ENCODE data around the gene PPM1A. TPM values are rescaled to one million over a fixed set of nuclear protein-coding genes. Genes with fewer than 3 reads are reported as not detected.

PPM1A gene
- total and polyA plus RNA-seq, 2 experiments from 2014 or later: 29.8 to 34.1 TPM

GRCh38 chr14:60199321-60199720, 49.7 kb upstream of the PPM1A start (continued):
- TF ChIP-seq EZH2phosphoT487 (IDR thresholded peaks at IDR 0.05; ENCODE audit: unreplicated experiment) (no peak), ETS1 (IDR thresholded peaks at IDR 0.05) (no peak), STAT1 (IDR thresholded peaks at IDR 0.05; ENCODE audit: unreplicated experiment) (no peak), NANOG (IDR thresholded peaks at IDR 0.05; ENCODE audit: borderline replicate concordance) (no peak), POLR2AphosphoS5 (IDR thresholded peaks at IDR 0.05; ENCODE audit: low read depth) (no peak), CREB1 (CRISPR knock-in tag; IDR thresholded peaks at IDR 0.05; ENCODE audit: low read depth) (no peak), ZNF114 (CRISPR knock-in tag; IDR thresholded peaks at IDR 0.05) (no peak)

- peaks cover 6% of the 10 kb centered on the region for H3K9me3 Mint-ChIP-seq
- Histone ChIP-seq H3K4me2 (peak overlapping the region; percentile 70), H4K20me1 (replicated peaks; ENCODE audit: insufficient read depth) (no peaks in the 10 kb centered on the region), H3K4me3 (peak overlapping the region; percentile 17; the same call in 1 of the 2 replicates), H3K27ac (ENCODE audit: low read depth) (peak overlapping the region; percentile 78), H3K27me3 (ENCODE audit: insufficient read depth) (no peaks in the 10 kb centered on the region), H3K4me1 (ENCODE audit: insufficient read depth) (peaks cover 23% of the 10 kb centered on the region), H3F3A (replicated peaks; ENCODE audit: low read depth) (peaks cover 5% of the 10 kb centered on the region; the same call in 1 of the 2 replicates), H3K9me2 (ENCODE audit: insufficient read depth) (peaks cover 7% of the 10 kb centered on the region; the same call in 1 of the 2 replicates), H3K79me2 (replicated peaks; ENCODE audit: insufficient read depth) (no peaks in the 10 kb centered on the region), H3K36me3 (ENCODE audit: insufficient read depth) (no peaks in the 10 kb centered on the region; the same call in 1 of the 2 replicates), H2AFZ (peak overlapping the region; percentile 87)
- peaks cover 3% of the 10 kb centered on the region for H3K27me3 Mint-ChIP-seq (ENCODE audit: insufficient read depth, low read depth, poor library complexity)
- H3K4me3 Mint-ChIP-seq: peak overlapping the region; percentile 39; the same call in 2 of the 3 replicates
- DNase-seq (ENCODE audit: low spot score) (peak; percentile 21), ATAC-seq (peak; percentile 59)
- no peaks in the 10 kb centered on the region; the same call in 2 of the 3 replicates for H3K36me3 Mint-ChIP-seq (ENCODE audit: low read depth)
- H3K27ac Mint-ChIP-seq: peak overlapping the region; percentile 86
- peaks cover 22% of the 10 kb centered on the region for H3K4me1 Mint-ChIP-seq
- TF ChIP-seq CTCF (conservative IDR thresholded peaks at IDR 0.05; ENCODE audit: low read depth in 2 of 2) (no peak), EZH2 (IDR thresholded peaks at IDR 0.05; ENCODE audit: low read depth, unreplicated experiment) (no peak), NANOG (IDR thresholded peaks at IDR 0.05; ENCODE audit: borderline replicate concordance) (no peak), ETS1 (IDR thresholded peaks at IDR 0.05) (no peak), STAT1 (IDR thresholded peaks at IDR 0.05; ENCODE audit: unreplicated experiment) (no peak), CREB1 (CRISPR knock-in tag; IDR thresholded peaks at IDR 0.05; ENCODE audit: low read depth) (no peak), ZNF114 (CRISPR knock-in tag; IDR thresholded peaks at IDR 0.05) (no peak), ZNF331 (CRISPR knock-in tag; IDR thresholded peaks at IDR 0.05; ENCODE audit: low read depth) (no peak), REST (IDR thresholded peaks at IDR 0.05; ENCODE audit: unreplicated experiment) (no peak)
Measured at GRCh38 chr14:60204104-60204842, 44.7 kb upstream of the PPM1A start.

Data from GM23338 (cell line).